ENCODE results near the gene TAF4.

DNA sequence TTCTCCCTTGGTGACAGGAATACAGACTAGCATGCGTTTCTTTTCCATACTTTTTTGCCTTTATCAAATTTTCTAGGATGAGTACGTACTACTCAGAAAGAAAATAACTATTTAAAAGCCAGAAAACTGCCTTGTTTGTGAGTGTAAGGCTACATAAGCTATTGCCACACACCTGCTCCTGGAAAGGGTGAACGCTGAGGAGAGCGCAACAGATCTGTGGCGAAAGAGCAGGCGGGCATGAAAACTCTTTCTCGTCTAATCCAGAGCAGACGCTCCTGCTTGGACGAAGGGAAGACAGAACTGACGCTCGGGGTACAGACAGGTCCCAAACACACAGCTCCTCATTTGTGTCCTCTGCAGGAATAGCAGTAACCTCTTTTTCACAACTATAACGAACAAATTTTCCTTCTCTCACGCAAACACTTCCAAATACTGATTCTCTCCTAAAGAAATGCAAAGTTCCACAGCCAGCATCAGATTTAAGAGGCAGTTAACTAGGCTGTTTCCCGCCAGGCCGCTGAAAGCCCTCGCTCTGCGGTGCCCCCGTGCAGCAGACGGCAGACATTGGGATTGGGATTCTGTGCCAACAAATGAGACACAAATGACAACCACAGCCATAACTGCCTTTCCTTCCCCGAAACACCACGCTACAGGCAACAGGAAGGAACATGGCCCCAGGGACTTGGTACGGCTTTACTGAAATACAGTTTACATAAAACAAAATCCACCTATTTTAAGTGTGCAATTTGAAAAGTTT is 20.0 kb downstream of the TAF4 start:
- TF ChIP-seq, protein P1, sequence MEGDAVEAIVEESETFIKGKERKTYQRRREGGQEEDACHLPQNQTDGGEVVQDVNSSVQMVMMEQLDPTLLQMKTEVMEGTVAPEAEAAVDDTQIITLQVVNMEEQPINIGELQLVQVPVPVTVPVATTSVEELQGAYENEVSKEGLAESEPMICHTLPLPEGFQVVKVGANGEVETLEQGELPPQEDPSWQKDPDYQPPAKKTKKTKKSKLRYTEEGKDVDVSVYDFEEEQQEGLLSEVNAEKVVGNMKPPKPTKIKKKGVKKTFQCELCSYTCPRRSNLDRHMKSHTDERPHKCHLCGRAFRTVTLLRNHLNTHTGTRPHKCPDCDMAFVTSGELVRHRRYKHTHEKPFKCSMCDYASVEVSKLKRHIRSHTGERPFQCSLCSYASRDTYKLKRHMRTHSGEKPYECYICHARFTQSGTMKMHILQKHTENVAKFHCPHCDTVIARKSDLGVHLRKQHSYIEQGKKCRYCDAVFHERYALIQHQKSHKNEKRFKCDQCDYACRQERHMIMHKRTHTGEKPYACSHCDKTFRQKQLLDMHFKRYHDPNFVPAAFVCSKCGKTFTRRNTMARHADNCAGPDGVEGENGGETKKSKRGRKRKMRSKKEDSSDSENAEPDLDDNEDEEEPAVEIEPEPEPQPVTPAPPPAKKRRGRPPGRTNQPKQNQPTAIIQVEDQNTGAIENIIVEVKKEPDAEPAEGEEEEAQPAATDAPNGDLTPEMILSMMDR (IDR thresholded peaks at IDR 0.05; ENCODE audit: poor library complexity, severe bottlenecking) = no peak
- TF ChIP-seq, protein P2, sequence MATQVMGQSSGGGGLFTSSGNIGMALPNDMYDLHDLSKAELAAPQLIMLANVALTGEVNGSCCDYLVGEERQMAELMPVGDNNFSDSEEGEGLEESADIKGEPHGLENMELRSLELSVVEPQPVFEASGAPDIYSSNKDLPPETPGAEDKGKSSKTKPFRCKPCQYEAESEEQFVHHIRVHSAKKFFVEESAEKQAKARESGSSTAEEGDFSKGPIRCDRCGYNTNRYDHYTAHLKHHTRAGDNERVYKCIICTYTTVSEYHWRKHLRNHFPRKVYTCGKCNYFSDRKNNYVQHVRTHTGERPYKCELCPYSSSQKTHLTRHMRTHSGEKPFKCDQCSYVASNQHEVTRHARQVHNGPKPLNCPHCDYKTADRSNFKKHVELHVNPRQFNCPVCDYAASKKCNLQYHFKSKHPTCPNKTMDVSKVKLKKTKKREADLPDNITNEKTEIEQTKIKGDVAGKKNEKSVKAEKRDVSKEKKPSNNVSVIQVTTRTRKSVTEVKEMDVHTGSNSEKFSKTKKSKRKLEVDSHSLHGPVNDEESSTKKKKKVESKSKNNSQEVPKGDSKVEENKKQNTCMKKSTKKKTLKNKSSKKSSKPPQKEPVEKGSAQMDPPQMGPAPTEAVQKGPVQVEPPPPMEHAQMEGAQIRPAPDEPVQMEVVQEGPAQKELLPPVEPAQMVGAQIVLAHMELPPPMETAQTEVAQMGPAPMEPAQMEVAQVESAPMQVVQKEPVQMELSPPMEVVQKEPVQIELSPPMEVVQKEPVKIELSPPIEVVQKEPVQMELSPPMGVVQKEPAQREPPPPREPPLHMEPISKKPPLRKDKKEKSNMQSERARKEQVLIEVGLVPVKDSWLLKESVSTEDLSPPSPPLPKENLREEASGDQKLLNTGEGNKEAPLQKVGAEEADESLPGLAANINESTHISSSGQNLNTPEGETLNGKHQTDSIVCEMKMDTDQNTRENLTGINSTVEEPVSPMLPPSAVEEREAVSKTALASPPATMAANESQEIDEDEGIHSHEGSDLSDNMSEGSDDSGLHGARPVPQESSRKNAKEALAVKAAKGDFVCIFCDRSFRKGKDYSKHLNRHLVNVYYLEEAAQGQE (IDR thresholded peaks at IDR 0.05; ENCODE audit: borderline replicate concordance) = no peak
- TF ChIP-seq EZH2 (IDR thresholded peaks at IDR 0.05; ENCODE audit: borderline replicate concordance, insufficient read depth, low read length, poor library complexity, severe bottlenecking) (no peak), POLR2AphosphoS5 (IDR thresholded peaks at IDR 0.05) (no peak), TAF1 (IDR thresholded peaks at IDR 0.05; ENCODE audit: low read depth) (no peak)
